ENCODE measurements around the gene TMOD1. TPM values are rescaled to one million over a fixed set of nuclear protein-coding genes. Genes with fewer than 3 reads are reported as not detected.
A peak's percentile ranks its signal among the peaks of the same experiment; 100 is the strongest.
"Not testable (repeated sequence)": the region's sequence is repeated elsewhere in the genome, so short reads cannot be mapped to it uniquely, and the experiment has no call there.

The TMOD1 gene
- total RNA-seq, 1 experiment from 2014 or later: 2.1 TPM

- DNase-seq (ENCODE audit: low spot score): no peak
Measured at GRCh38 chr9:97594381-97594921, 93.0 kb downstream of the TMOD1 start.

DNA sequence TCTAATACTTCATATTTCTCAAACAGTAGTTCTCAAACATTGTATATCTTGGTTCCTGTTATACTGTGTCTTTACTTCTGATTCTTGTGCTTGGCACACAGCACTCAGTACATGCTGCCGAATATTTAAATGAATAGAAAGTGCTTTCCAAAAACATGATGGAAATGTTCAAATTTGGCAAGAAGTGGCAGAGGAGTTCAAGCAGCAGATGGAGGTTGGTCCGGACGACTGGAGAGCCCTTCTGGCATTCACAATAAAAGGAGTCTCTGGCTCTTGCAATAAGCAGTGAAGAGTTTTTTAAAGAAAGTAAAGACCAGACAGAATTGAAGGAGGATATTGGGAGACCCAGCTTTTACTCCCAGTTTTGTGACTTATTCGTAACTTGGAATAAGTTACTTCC, 95.4 kb downstream of the TMOD1 start:
- no peak for DNase-seq (ENCODE audit: low spot score)

DNA sequence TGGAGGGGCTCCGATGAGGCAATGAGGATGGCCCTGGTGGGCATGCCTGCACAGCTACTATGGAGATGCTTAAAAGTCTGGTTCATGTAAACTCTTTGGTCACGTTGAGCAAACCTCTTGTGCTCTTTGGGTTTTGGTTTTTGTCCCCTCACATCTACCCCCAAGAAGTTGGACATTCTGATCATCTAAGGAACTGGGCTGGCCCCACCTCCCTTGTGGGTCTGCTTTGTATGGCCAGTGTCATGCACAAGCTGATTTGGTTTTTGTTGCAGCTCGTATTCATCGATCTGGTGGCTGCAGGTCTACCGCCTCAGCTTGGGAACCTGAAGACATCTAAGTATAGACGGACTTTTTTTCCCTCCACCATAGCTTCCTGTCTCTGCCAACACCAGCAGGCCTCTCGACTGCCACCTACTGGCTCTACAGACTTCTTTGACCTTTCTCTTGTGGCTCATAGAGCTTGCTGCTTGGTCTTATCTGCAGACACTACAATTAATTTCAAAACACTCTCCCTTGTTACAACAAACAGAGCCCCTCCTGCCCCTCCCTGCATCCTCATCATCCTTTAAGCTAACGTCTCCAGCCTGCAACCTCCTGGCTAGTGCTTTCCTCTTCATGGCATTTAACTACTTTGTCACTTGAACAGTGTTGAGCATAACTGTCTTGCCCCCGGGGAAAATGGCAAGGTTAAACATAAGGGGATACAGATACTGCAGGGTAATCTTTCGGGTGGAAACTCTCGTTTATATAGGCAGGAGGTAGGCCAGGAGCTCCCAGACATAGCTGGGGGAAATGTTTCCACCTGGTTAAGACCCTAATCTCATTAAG, 97.2 kb downstream of the TMOD1 start:
- DNase-seq (ENCODE audit: low spot score): peak; percentile 88

DNA sequence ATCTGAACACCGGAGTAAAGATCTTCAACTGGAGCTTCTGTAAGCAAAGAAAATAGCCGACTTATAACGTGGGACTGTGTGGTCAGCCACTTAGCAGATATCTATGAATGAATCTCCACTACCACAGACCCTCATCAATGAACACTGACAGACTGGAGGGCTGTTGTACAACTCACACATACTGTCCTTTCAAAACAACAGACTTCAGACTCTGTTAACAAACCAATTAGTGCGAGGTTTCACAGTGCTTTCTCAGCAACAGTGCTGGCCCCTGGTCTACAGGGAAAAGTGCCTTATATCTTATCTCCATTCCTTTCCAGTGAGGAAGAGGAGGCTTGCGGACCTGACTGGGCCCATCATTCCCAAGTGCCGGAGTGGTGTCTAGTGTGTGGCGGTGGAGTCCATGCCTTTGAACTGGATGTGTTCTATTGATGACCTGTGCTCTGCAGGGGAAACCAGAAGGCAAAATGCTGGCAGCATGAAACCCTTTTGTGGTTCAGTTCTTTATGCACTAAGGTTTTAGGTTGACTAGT, 97.9 kb downstream of the TMOD1 start:
- DNase-seq (ENCODE audit: low spot score): no peak

DNA sequence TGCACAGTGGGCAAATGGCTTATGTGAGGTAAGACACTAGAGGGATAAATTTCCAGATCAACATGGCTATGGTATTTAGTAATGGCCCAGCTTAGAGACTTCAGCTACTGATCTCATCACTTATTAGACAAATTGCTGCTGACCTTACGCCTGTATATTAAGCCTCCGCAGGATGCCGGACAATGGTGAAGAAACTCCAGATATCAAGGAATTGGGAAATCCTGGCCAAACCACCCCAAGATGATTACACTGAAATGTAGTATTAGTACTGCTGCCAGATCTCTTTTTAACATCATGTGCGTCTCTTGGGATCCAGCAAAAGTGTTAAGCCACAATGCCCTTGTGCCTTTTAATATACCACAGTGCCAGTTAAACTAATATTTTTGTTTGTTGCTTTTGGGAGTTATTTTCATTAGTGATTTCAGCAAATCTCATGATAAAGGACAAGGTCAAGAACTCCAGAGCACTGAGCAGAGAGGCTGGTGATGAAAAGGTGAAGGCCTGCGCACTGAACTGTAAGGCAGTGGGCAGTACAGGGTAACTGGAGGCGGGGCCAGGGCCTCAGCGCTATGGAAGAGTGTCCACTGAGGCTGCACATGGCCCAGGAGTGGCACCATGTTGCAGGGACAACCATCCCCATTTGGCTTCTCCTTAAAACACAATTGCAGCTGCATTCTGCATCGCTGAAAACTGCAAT, 99.2 kb downstream of the TMOD1 start:
- no peak for DNase-seq (ENCODE audit: low spot score)

- no peak for DNase-seq (ENCODE audit: low spot score)
Measured at GRCh38 chr9:97601228-97601898, 99.9 kb downstream of the TMOD1 start.

DNA sequence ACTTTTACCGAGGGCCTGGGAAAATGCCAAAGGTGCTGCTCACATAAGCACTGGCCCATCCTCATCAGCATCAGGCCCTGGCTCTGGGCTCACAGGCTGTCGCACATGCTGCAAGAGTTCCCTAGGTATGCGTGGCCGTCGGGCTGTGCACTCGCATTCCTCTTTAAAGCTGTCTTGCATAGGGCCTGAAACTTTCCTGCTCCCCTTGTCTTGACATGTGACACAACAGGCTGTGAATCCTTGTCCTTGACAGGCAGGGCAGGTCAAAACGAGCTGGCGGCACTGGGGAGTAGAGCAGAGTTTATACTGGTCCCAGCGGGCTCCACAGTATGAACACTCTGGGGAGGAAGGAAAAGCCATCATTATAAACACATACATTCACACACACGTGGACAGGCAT, 101.0 kb downstream of the TMOD1 start:
- DNase-seq (ENCODE audit: low spot score): no peak

DNA sequence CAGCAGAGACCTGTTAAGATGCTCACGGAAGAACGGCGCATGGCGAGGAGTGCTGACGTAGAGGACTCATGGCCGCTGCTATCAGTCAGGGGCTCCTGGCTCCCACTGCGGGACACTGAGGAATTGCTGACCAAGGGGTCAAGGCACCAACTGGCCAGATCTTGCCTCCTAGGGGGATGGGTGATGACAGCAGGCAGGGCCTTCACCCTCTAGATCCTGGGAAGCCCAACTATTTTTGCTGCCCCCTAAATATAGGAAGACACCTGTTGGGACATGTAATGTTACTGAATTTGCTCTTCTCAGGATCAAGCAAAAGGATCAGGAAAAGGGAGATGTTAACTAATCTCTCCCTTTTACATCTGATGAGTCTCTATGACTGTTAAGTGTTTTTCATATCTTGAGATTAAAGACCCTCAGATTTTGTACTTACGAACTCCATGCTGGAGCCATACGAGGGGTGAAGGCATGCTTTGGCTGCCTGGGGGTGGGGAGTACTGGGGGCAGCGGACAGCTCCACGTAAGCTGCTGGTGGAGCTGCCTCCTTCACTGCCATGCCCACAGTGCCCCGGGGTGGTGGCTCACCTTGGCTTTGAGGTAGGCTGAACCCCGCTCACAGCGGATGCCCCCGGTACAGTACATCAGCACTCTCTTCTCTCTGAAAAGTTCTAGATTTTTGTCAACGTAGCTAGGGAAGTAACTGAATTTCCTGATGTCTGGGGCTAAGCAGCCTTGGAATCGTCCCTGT, 103.6 kb downstream of the TMOD1 start:
- DNase-seq (ENCODE audit: low spot score): no peak

- peak; percentile 69 for DNase-seq (ENCODE audit: low spot score)
Measured at GRCh38 chr9:97615439-97616072, 114.1 kb downstream of the TMOD1 start.

DNA sequence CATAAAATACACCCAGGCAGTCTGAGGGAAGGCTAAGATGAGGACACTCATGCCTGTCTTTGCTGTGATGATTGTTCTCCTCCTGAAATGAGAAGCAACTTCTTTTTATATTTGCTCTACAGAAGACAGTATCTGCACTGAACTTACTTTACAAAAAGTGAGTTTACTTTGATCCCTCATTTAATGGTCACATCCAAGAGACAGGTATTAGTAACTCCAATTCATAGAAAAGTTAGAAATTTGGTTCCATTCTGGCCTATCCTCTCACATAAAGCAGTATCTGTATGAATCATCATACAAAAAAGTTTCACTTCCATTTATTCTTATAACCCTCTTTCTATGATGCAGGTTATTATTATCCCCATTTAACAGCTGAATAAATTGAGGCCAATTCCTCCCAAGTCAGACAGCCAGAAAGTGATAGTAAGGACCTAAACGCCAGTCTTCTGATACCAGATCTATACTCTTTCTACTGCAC, 116.5 kb downstream of the TMOD1 start:
- no peak for DNase-seq (ENCODE audit: low spot score)

DNA sequence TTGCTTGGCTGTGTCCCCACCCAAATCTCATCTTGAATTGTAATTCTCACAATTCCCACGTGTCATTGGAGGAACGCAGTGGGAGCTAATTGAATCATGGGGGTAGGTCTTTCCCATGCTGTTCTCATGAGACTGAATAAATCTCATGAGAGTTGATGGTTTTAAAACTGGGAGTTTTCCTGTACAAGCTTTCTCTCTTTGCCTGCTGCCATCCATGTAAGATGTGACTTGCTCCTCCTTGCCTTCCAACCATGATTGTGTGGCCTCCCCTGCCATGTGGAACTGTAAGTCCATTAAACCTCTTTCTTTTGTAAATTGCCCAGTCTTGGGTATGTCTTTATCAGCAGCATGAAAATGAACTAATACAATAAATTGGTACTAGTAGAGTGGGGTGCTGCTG, 118.6 kb downstream of the TMOD1 start:
- not testable (repeated sequence) for DNase-seq (ENCODE audit: low spot score)

GRCh38 chr9:97622483-97622882, 121.0 kb downstream of the TMOD1 start:
- DNase-seq (ENCODE audit: low spot score): not testable (repeated sequence)

GRCh38 chr9:97623946-97624345, 122.5 kb downstream of the TMOD1 start:
- DNase-seq (ENCODE audit: low spot score): no peak

GRCh38 chr9:97625620-97626019, 124.2 kb downstream of the TMOD1 start:
- DNase-seq (ENCODE audit: low spot score): no peak

GRCh38 chr9:97627624-97628023, 126.2 kb downstream of the TMOD1 start:
- no peak for DNase-seq (ENCODE audit: low spot score)

- no peak for DNase-seq (ENCODE audit: low spot score)
Measured at GRCh38 chr9:97628668-97629067, 127.2 kb downstream of the TMOD1 start.

DNA sequence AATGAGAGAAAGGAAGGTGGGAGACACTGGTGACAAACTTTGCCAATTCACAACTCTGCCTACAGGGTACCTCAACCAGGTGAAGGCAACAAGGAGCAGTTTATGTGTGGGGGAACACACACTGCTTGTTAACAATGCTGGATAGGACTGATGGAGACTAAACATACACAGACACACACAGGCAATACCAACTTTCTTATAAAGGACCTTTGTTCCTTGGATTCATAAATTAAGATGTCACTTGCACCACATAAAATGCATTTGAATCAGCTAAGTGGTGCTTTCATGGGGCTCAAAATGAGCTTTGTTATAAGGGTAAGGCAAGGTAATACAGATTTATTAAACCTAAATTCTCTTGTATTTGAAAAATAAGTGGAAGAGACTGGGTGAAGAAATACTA, 127.7 kb downstream of the TMOD1 start:
- DNase-seq (ENCODE audit: low spot score): no peak

GRCh38 chr9:97630591-97630990, 129.1 kb downstream of the TMOD1 start:
- no peak for DNase-seq (ENCODE audit: low spot score)

- no peak for DNase-seq (ENCODE audit: low spot score)
Measured at GRCh38 chr9:97632248-97632984, 130.9 kb downstream of the TMOD1 start.
